Daoy (cell line): ENCODE data around the gene KRT3. TPM values are rescaled to one million over a fixed set of nuclear protein-coding genes. Genes with fewer than 3 reads are reported as not detected.
"Not testable (repeated sequence)": the region's sequence is repeated elsewhere in the genome, so short reads cannot be mapped to it uniquely, and the experiment has no call there.

ENCODE experiments used
- DNase-seq: peaks from one replicate; pipeline ENCODE4 v3.0.0-alpha.2; 2015; ENCODE audit warnings: low read depth
- total RNA-seq: library from RNA; depleted of rRNA; stranded (reverse); fragments of >200 nt; shearing (Covaris generic); gene quantifications from 2 replicates; pipeline ENCODE4 v1.2.3, GENCODE V29; 2014

KRT3 gene
- total RNA-seq, 1 experiment from 2014 or later = not detected

GRCh38 chr12:52781399-52782082, 14.4 kb downstream of the KRT3 start:
- DNase-seq = no peak

GRCh38 chr12:52779914-52780313, 16.0 kb downstream of the KRT3 start:
- DNase-seq = no peak

GRCh38 chr12:52778833-52779232, 17.1 kb downstream of the KRT3 start:
- DNase-seq = no peak

- no peak for DNase-seq
Measured at GRCh38 chr12:52777566-52777965, 18.4 kb downstream of the KRT3 start.

DNA sequence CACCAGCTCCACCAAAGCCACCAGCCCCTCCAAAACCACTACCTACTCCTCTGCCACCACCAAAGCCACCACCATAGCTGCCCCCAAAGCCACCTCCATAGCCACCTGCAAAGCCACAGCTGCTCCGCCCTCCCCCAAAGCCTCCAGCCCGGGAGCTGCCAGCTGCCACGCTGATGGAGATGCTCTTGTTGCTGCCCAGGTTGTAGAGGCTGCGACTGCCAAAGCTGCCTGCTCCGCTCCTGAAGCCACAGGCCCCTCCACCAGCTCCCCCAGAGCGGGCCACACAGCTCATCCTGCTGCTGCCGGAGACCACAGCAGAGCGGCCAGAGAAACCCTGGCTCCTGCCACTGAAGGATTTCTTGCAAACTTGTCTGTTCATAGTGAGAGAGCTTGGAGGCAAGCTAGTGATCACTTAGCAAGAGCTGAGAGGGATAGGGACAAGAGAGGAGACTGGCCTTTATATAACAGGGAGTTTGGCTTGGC, 19.0 kb downstream of the KRT3 start, which contains the start of gene KRT76:
Gene KRT76 (minus strand): TSS at position 433 of the 483 bp plus-strand sequence. CDS start 54 bp downstream, at position 379.
- DNase-seq = no peak

GRCh38 chr12:52776435-52776834, 19.5 kb downstream of the KRT3 start:
- no peak for DNase-seq

- DNase-seq = no peak
Measured at GRCh38 chr12:52774629-52775250, 21.2 kb downstream of the KRT3 start.

GRCh38 chr12:52772772-52773171, 23.1 kb downstream of the KRT3 start:
- no peak for DNase-seq

DNA sequence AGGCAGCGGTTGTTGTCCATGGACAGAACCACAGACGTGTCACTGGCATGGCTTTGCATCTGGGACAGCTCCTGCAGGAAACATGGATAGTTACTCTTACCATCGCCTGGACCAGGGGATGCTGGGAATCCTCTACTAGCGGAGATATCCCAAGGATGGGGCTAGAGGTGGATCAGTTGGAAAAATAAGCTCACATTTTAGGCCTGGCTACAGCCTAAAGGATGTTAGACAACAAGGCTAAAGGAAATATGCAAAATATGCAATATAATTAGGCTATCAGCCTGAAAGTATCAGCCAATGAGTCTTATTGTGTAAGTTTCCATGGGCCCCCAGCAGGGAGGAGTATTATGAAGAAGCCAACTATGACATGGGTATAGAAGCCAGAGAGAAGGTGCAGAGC, 23.7 kb downstream of the KRT3 start:
- DNase-seq = no peak

DNA sequence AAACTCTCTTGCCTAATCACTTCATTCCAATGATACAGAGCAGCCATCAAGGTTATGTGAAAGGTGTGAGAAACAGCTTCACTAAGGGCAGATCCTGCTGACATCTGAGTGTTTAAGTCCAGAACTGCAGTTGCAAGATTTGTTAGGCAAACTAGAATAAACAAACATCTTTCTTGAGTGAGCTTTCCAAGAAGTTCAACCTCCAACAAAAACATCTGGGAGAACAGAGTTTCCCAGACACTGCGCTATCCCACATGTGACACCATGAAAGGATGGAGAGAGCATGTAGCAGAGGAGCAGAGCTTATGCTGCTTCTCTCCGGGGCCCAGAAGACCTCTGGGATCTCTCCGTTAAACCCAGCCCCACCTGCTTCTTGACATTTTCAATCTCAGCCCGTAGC, 24.4 kb downstream of the KRT3 start:
- DNase-seq = no peak

DNA sequence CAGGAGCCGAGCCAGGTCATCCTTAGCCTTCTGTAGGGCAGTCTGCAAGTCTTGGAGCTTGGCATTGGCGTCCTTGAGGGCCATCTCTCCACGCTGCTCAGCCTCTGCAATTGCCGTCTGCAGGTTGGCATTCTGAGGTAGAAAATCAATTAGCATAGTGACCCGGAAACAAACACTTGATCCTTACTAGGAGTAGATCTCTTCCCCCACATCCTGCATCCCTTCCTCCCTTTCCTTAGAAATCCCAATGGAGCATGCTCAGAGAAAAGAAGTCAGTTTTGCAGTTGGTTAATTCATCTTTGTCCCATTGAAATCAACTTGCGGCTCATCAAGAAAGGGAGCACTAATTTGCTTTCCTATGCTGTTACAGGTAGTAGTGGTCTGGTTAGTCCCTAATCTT, 24.8 kb downstream of the KRT3 start:
- DNase-seq = no peak

DNA sequence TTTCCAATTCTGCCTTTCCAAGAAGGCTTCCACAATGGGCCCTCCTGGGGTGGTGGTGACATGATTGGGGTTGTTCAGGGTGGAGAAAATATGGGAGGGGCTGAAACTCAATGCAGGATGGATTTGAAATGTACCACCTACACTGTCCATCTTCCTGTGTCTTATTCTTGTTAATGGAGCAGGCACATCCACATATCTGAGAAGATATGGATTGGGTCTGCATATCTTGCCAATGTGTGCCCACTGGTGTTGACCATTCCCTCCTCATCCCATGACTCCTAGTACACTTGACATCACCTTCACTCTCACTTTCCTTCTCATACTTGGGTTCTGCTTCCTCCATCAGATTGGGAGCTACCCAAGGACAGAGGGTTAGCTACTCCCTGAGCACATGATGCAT, 26.0 kb downstream of the KRT3 start:
- DNase-seq = no peak

GRCh38 chr12:52769354-52769753, 26.6 kb downstream of the KRT3 start:
- DNase-seq = no peak

DNA sequence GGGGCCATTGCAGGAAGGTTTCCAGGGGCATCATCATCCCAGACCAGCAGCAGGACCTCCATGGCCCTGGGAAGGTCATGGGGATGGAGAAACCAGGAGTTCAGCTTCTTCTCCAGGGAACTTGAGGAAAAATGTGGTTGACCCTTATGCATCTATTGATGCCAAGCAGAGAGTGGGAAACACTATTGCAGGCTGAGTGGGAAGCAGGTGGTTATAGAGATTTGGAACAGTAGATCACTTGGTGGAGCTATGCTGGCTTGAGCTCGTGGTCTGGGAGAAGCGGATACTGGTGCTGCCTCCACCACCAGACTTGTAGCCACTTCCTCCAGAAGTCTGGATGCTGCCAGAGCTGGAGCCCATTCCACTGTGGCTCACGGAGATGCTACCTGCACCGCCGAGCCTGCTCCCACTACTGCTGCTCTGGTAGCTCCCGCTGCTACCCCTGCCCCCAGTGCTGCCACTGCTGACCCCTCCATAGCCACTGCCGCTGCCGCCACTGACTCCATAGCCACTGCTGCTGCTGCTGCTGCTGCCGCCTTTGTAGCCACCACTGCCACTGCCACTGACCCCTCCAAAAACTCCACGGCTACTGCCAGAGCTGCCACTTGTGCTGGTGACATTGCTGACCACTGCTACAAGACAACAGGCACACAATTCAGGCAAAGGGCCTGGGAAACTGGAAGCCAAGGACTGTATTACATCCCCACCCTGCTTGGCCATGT, 27.3 kb downstream of the KRT3 start:
- DNase-seq = no peak

GRCh38 chr12:52767427-52767826, 28.5 kb downstream of the KRT3 start:
- no peak for DNase-seq

DNA sequence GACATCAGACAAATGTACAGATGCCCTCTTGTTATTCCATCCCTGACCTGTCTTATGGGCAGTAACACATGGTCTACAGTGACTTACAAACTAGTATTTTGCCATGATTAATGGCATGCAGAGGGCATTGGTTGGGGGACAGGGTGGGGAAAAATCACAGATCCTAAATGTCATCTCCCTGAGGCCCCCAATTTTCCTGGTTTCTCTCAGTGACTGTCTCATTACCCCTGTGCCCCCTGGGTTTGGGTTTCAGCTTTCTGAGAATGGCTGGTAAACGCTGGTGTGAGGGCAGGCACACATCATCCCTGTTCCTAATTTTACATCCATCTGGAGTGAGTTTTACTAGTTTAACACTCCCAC, 28.9 kb downstream of the KRT3 start:
- DNase-seq = no peak

DNA sequence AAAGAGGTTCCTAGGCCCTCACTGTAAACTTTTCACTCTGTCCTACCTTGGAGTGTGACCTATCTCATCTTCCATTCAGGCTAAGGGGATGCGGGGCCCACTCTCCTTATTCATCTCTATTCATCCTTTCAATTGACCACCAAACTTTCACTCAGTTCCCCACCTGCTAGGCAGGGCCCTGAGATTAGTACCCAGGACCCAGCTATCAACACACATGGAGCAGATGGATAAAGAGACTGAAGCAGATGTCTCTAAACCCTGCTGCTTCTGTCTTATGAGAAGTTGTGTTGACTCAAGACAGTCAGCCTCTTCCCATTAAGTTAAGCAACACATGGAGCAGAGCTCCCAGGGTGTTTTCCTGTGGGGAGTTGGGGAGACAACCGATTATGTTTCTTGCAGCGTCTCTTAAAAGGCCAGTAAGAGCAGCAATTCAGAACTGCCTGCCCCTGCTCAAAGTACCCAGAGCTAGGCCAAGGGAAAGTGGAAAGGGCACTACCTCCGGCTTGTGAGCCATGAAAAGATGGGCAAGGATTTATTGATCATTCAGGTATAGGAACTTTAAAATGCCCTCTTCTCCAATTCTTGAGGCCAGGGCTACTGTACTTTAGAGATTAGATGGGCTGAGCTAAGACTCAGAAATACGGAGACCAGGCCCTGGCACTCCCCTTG, 29.4 kb downstream of the KRT3 start:
- DNase-seq = no peak

DNA sequence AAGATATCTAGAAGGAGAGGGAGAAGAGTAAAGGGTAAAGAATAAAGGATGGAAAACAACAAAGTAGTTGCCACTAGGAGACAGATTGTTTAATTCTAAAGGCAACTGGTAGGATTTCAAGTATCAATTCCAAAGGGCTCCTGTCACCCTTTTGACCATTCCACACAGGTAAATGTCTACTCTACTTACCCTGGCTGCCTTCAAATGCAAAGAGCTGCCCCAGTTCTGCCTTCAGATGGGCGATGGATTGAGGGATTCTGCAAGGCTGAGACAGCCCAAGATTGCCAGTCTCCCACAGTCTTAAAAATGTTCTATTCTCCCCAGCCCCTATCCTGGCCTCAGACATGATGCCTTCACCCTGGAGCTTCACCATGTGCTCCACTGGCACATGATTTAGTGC, 30.2 kb downstream of the KRT3 start:
- no peak for DNase-seq

GRCh38 chr12:52763991-52764390, 31.9 kb downstream of the KRT3 start:
- no peak for DNase-seq

DNA sequence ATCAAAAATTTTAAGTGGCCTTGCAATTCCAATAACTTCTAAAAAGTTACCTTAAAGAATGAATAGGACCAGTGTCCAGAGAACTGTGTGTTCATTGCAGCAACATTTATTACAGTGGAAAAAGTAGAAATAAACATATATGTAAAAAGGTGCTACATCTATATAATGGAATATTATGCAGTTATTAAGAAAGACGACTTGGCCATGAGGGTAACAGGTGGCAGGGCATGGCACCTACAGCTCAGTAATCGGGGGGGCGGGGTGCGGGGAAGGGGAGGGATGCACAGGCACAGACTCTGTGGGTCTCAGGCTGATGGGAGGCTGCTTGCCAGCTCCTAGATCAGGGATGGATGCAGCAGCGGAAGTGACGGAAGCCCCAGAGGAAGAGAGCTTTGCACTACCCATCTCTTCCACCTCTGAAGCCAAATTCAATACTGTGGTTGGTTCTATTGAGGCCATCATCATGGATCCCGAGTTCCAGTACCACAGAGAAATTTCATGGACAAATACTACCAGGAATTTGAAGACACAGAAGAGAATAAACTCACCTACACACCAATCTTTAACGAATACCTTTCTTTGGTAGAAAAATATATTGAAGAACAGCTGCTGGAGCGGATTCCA, 32.8 kb downstream of the KRT3 start:
- DNase-seq = no peak

- no peak for DNase-seq
Measured at GRCh38 chr12:52761802-52762201, 34.1 kb downstream of the KRT3 start.

DNA sequence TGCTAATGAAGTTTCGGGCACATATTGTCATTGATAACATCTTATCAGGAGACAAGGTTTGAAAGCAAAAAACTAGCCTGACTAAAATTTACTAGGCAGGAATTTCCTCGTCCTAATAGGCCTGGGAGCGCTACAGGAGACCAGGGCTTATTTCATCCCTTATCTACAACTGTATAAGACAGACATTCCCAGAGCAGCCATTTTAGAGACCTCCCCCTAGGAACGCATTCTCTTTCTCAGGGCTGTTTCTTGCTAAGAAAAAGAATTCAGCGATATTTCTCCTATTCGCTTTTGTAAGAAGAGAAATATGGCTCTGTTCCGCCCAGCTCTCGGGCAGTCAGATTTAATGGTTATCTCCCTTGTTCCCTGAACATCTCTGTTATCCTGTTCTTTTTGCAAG, 34.7 kb downstream of the KRT3 start:
- DNase-seq = not testable (repeated sequence)
